A673 (cell line): Measurements from ENCODE around the gene PCDHGB4. TPM values are rescaled to one million over a fixed set of nuclear protein-coding genes. Genes with fewer than 3 reads are reported as not detected.
A peak's percentile ranks its signal among the peaks of the same experiment; 100 is the strongest.

Experiments
- BruUV-seq: library from RNA; stranded (reverse); fragments of 400-500 nt; replicated peaks from 2 replicates; lab custom pipeline; 2021; lab: Mats Ljungman, UMichigan
- CTCF ChIA-PET: fragments of 300-600 bp; sonication (Branson Sonifier 250); formaldehyde crosslinking; loops from one replicate; lab custom pipeline; 2022; ENCODE audit warnings: antibody characterized with exemption; lab: Charles Lee
- POLR2A ChIA-PET: fragments of 300-600 bp; sonication (Branson Sonifier 250); formaldehyde crosslinking; loops from one replicate; lab custom pipeline; 2022; ENCODE audit warnings: antibody characterized with exemption; ENCODE audit not compliant: low non-redundant PET; lab: Charles Lee
- DNase-seq: peaks from one replicate; pipeline ENCODE4 v3.0.0-alpha.2; 2015; ENCODE audit warnings: low spot score
- H3K27ac ChIP-seq: fragments of 200-600 bp; sonication (generic); 2 replicates; pipeline ENCODE4 v1.5.1; 2016; ENCODE audit warnings: mixed run types, low read depth, mild to moderate bottlenecking, mixed read lengths, antibody characterized with exemption, low read length; ENCODE audit not compliant: poor library complexity, severe bottlenecking
- H3K27me3 ChIP-seq: fragments of 200-600 bp; sonication (generic); replicated peaks from 2 replicates; pipeline ENCODE4 v1.6.1; 2017; ENCODE audit warnings: mixed run types, low read depth, mild to moderate bottlenecking, mixed read lengths, antibody characterized with exemption, low read length; ENCODE audit not compliant: insufficient read depth, poor library complexity
- H3K36me3 ChIP-seq: fragments of 200-600 bp; sonication (generic); 2 replicates; pipeline ENCODE4 v1.6.1; 2016; ENCODE audit warnings: mixed run types, mild to moderate bottlenecking, mixed read lengths, antibody characterized with exemption, low read length; ENCODE audit not compliant: insufficient read depth, poor library complexity, severe bottlenecking
- H3K4me1 ChIP-seq: fragments of 200-600 bp; sonication (generic); 2 replicates; pipeline ENCODE4 v1.6.1; 2017; ENCODE audit warnings: mixed run types, mild to moderate bottlenecking, mixed read lengths, antibody characterized with exemption, low read length; ENCODE audit not compliant: insufficient read depth, poor library complexity, severe bottlenecking
- H3K4me3 ChIP-seq: fragments of 200-600 bp; sonication (generic); 2 replicates; pipeline ENCODE4 v1.5.1; 2016; ENCODE audit warnings: low read depth, mixed run types, mild to moderate bottlenecking, mixed read lengths, low read length; ENCODE audit not compliant: poor library complexity, severe bottlenecking
- H3K9me3 ChIP-seq: fragments of 200-600 bp; sonication (generic); 2 replicates; pipeline ENCODE4 v1.6.1; 2016; ENCODE audit warnings: mixed run types, low read depth, mild to moderate bottlenecking, mixed read lengths, antibody characterized with exemption, low read length; ENCODE audit not compliant: poor library complexity, severe bottlenecking
- EZH2 ChIP-seq: fragments of 200-600 bp; sonication (generic); IDR thresholded peaks from 2 replicates; pipeline ENCODE4 v1.6.1; 2017; ENCODE audit warnings: borderline replicate concordance, low read depth, mild to moderate bottlenecking, mixed read lengths, antibody characterized with exemption, low read length; ENCODE audit not compliant: poor library complexity, severe bottlenecking
- intact Hi-C: fragments of 100-400 bp; cut with micrococcal nuclease; formaldehyde crosslinking; loops from one replicate; pipeline ENCODE4 v1.10.0; 2022; ENCODE audit not compliant: unreplicated experiment
- total RNA-seq: library from RNA; stranded (reverse); gene quantifications from 2 replicates; pipeline ENCODE4 v1.2.3, GENCODE V29; 2021
- TF ChIP-seq, protein P1 (sequence below): fragments of 300-800, 200-600 bp; sonication (generic); conservative IDR thresholded peaks from 2 replicates; pipeline ENCODE4 v1.5.1; 2017; ENCODE audit warnings: low read depth, mild to moderate bottlenecking, antibody characterized with exemption, low read length, moderate library complexity, mixed read lengths

Gene PCDHGB4
- total RNA-seq, 1 experiment from 2014 or later: 2.5 TPM

DNA sequence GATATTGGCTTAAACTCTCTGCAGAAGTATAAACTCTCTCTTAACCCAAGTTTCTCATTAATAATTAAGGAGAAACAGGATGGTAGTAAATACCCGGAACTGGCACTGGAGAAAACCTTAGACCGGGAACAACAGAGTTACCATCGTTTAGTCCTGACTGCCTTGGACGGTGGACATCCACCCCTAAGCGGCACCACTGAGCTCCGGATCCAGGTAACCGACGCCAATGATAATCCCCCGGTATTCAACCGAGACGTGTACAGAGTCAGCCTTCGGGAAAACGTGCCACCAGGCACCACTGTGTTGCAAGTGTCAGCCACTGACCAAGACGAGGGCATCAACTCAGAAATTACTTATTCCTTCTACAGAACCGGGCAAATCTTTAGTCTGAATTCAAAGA is 11.1 kb downstream of the PCDHGB4 start:
- Histone ChIP-seq H3K27me3 (no peaks in the 10 kb centered on the region), H3K36me3 (peaks cover 31% of the 10 kb centered on the region), H3K4me1 (no peaks in the 10 kb centered on the region), H3K27ac (no peak overlapping the region), H3K4me3 (no peak overlapping the region), H3K9me3 (peaks cover 54% of the 10 kb centered on the region)
- BruUV-seq: TSS peak; percentile 53
- ChIA-PET CTCF (interaction anchor here (1.5 kb wide), 2 partner anchors 159 to 175 kb away, joined by 5 to 7 read pairs; partner anchors contain the start of gene PCDHB14), POLR2A (no interaction called here)
- DNase-seq: no peak
- TF ChIP-seq, protein P1, sequence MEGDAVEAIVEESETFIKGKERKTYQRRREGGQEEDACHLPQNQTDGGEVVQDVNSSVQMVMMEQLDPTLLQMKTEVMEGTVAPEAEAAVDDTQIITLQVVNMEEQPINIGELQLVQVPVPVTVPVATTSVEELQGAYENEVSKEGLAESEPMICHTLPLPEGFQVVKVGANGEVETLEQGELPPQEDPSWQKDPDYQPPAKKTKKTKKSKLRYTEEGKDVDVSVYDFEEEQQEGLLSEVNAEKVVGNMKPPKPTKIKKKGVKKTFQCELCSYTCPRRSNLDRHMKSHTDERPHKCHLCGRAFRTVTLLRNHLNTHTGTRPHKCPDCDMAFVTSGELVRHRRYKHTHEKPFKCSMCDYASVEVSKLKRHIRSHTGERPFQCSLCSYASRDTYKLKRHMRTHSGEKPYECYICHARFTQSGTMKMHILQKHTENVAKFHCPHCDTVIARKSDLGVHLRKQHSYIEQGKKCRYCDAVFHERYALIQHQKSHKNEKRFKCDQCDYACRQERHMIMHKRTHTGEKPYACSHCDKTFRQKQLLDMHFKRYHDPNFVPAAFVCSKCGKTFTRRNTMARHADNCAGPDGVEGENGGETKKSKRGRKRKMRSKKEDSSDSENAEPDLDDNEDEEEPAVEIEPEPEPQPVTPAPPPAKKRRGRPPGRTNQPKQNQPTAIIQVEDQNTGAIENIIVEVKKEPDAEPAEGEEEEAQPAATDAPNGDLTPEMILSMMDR: no peak
- no peak for TF ChIP-seq EZH2
- intact Hi-C loops: loop anchor here (5.0 kb wide), 1 partner anchor 124 kb away; no protein-coding TSS in a partner anchor

DNA sequence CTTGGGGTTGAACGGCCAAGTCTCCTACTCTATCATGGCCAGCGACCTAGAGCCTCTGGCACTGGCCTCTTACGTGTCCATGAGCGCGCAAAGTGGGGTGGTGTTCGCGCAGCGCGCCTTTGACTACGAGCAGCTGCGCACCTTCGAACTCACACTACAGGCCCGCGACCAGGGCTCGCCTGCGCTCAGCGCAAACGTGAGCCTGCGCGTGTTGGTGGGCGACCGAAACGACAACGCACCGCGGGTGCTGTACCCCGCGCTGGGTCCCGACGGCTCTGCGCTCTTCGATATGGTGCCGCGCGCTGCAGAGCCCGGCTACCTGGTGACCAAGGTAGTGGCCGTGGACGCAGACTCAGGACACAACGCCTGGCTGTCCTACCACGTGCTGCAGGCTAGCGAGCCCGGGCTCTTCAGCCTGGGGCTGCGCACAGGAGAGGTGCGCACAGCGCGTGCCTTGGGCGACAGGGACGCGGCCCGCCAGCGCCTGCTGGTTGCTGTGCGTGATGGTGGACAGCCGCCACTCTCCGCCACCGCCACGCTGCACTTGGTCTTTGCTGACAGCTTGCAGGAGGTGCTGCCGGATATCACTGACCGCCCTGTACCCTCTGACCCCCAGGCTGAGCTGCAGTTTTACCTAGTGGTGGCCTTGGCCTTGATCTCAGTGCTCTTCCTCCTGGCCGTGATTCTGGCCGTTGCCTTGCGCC is 12.2 kb downstream of the PCDHGB4 start:
- no peak for DNase-seq
- H3K4me1 ChIP-seq: no peaks in the 10 kb centered on the region
- H3K27ac ChIP-seq: no peak overlapping the region
- H3K36me3 ChIP-seq: peaks cover 32% of the 10 kb centered on the region
- H3K9me3 ChIP-seq: peaks cover 62% of the 10 kb centered on the region
- no TSS peak for BruUV-seq
- ChIA-PET POLR2A (no interaction called here), CTCF (no interaction called here)
- H3K4me3 ChIP-seq: no peak overlapping the region
- no peaks in the 10 kb centered on the region for H3K27me3 ChIP-seq
- no peak for TF ChIP-seq EZH2
- TF ChIP-seq, protein P1: no peak
- intact Hi-C loops: loop anchor here (5.0 kb wide), 1 partner anchor 123 kb away; no protein-coding TSS in a partner anchor

DNA sequence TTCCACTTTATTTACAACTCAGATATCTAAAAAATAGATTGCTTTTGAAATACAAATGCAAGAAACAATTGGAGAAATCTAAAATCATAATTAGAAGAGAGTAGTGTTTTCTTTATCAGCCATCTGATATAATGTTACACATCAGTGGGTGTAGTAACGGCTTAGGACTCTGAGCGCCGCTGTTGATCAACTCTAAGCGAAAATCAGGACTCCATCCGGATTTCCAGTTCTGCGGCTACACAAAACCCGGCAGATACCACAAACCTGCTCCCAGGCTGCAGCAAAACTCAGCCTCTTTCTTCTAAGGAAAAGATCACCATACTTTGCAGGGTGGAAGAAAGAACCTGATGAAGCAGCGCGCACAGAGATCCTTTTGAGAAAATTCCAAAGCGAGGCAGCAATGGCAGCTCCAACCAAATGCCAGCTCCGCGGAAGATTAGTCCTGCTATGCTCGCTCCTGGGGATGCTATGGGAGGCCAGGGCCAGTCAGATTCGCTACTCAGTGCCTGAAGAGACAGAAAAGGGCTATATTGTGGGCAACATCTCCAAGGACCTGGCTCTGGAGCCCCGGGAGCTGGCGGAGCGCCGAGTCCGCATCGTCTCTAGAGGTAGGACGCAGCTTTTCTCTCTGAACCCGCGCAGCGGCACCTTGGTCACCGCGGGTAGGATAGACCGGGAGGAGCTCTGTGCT is 15.2 kb downstream of the PCDHGB4 start, which contains the start of gene PCDHGA9:
PCDHGA9 (plus strand) TSS at position 226 of the 691 bp plus-strand sequence; CDS start at position 401, 175 bp downstream.
- H3K27ac ChIP-seq: no peak within 1 kb of the TSS
- ChIA-PET POLR2A (no interaction called here), CTCF (no interaction called here)
- H3K36me3 ChIP-seq: peaks cover 44% of the 10 kb centered on the region
- TF ChIP-seq EZH2: no peak
- TF ChIP-seq, protein P1: peak; percentile 28; the same call in 1 of the 2 replicates
- peaks cover 81% of the 10 kb centered on the region for H3K9me3 ChIP-seq
- BruUV-seq: no TSS peak
- intact Hi-C loops: no loop called here
- no peaks in the 10 kb centered on the region for H3K4me1 ChIP-seq
- H3K27me3 ChIP-seq: no peaks in the 10 kb centered on the region
- DNase-seq: peak; percentile 25
- no peak within 1 kb of the TSS for H3K4me3 ChIP-seq
